K562 treated with DMSO at 1 percent for 12 hours (cell line): Measurements from ENCODE around the gene BIRC6. TPM values are rescaled to one million over a fixed set of nuclear protein-coding genes. Genes with fewer than 3 reads are reported as not detected.

Source experiments
- total RNA-seq: library from RNA; unstranded; fragments of 300-600 nt; gene quantifications from 2 replicates; pipeline ENCODE4 v1.2.3, GENCODE V29; 2022; ENCODE audit not compliant: insufficient read depth

BIRC6 gene, protein sequence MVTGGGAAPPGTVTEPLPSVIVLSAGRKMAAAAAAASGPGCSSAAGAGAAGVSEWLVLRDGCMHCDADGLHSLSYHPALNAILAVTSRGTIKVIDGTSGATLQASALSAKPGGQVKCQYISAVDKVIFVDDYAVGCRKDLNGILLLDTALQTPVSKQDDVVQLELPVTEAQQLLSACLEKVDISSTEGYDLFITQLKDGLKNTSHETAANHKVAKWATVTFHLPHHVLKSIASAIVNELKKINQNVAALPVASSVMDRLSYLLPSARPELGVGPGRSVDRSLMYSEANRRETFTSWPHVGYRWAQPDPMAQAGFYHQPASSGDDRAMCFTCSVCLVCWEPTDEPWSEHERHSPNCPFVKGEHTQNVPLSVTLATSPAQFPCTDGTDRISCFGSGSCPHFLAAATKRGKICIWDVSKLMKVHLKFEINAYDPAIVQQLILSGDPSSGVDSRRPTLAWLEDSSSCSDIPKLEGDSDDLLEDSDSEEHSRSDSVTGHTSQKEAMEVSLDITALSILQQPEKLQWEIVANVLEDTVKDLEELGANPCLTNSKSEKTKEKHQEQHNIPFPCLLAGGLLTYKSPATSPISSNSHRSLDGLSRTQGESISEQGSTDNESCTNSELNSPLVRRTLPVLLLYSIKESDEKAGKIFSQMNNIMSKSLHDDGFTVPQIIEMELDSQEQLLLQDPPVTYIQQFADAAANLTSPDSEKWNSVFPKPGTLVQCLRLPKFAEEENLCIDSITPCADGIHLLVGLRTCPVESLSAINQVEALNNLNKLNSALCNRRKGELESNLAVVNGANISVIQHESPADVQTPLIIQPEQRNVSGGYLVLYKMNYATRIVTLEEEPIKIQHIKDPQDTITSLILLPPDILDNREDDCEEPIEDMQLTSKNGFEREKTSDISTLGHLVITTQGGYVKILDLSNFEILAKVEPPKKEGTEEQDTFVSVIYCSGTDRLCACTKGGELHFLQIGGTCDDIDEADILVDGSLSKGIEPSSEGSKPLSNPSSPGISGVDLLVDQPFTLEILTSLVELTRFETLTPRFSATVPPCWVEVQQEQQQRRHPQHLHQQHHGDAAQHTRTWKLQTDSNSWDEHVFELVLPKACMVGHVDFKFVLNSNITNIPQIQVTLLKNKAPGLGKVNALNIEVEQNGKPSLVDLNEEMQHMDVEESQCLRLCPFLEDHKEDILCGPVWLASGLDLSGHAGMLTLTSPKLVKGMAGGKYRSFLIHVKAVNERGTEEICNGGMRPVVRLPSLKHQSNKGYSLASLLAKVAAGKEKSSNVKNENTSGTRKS (N-terminal part only)
- 5.6 and 29.1 TPM in 2 replicates for total RNA-seq

DNA sequence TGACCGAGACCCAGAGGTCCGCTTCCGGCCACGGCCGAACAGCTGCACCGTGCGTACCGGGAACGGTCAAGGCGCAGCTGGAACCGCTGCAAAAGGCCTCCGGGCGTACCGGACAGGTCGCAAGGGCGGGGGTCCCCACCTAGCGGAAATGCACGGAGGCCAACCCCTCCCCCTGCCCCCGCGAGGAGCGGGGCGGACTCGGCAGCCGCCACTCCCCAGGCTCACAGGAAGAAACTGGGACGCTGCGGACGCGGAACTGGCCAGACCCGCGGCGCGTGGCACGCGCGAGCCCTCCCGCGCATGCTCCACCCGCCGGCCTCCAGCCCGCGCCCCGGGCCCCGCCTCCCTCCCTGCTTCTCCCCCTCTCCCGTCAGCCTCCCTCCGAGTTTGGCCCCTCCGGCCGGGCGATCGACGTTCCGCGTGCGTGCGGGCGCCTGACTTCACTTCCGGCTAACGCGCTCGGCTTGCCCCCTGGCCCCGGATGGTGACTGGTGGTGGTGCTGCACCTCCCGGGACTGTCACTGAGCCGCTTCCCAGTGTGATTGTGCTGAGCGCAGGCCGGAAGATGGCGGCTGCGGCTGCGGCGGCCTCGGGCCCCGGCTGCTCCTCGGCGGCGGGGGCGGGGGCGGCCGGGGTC, at the start of gene BIRC6:
TSS of gene BIRC6 (plus strand) at position 343 of the 637 bp plus-strand sequence. CDS start at position 482, 139 bp downstream.

DNA sequence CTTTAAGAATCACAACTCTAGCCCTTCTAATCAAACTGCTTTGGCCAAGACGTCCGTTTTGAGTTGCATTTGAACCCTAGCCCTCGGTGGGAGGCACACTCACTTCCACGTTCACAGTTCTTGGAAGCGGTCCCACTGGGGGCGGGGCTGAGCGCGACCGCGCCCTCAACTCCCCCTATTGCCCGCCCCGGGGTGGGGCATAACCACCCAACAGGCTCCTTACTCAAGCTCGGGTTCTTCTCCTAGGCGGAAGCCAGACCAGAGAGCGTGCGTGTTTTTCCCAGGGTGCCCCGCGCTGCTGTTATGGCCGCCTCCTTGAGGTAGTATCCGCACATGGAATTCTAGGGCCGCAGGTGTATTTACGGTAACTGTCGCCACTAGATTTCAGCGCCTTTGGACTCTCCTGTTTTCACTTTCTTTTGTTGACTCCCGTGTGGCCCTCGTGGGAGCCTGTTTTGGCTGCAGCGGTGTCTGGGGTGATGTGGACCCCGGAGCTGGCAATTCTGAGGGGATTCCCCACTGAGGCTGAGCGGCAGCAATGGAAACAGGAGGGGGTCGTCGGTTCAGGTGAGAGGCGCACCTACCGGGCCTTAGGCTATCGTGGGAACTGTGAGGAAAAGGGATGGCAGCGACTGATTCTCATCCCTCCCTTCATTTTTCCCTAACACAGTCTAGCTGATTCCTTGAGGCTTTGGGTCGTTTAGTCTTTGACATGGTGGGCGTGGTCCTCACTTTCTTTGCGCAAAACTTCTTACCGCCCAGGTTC, 271.2 kb downstream of the BIRC6 start, which contains the start of gene TTC27:
TSS of gene TTC27 (plus strand) at position 237 of the 766 bp plus-strand sequence. CDS start at position 480, 243 bp downstream.

Other genes starting within 250 kb of the BIRC6 start
- gene SLC30A6, start 191.2 kb upstream of the BIRC6 start, total RNA-seq, result 6.4 and 20.7 TPM in 2 replicates
- gene NLRC4, start 92.1 kb upstream of the BIRC6 start, total RNA-seq, result 0.47 TPM in 1 of 2 replicates, not detected in the other
- 16.5 and 31.2 TPM in 2 replicates for gene YIPF4, start 79.1 kb upstream of the BIRC6 start, total RNA-seq